Suppressor macrophage treated with lipopolysaccharide for 1 hour (primary cell): ENCODE measurements around the gene PLCH1.

Experiments used
- DNase-seq, 3 donors: peaks; one replicate each; pipeline ENCODE4 v3.0.0-alpha.2; 2020 to 2022

The PLCH1 gene

DNA sequence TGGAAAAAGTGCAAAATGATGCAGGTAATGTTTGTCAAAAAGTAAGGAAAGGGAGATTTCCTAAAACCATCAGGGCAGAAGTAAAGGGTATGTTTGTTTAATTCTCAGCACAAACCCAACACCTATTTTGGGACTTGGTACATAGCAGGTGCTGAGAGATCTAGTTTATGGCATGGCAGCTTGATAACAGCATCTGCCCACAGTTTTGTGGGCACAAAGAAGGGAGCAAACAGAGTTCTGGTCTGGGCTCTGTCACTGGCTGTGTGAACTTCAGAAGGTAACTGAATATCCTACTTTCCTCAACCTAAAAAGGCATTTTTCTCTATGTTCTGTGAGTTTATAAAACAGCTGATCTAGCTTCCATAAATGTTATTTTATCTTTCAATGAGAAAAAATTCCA is 141.6 kb downstream of the PLCH1 start:
- no peak for DNase-seq

DNA sequence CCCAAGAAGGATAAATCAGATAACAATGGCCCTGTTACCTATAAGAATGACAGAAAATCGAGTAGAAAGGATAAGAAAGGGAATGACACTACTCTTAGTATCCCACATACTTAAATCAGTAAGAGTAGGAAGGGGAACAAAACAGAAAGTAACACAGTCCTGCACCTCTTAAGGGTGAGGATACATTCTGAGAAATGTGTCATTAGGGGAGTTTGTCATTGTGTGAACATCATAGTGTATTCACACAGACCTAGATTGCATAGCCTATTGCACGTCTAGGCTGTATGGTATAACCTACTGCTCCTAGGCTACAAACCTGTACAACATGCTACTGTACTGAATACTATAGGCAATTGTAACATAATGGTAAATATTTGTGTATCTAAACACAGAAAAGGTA is 142.6 kb downstream of the PLCH1 start:
- DNase-seq: no peak

DNA sequence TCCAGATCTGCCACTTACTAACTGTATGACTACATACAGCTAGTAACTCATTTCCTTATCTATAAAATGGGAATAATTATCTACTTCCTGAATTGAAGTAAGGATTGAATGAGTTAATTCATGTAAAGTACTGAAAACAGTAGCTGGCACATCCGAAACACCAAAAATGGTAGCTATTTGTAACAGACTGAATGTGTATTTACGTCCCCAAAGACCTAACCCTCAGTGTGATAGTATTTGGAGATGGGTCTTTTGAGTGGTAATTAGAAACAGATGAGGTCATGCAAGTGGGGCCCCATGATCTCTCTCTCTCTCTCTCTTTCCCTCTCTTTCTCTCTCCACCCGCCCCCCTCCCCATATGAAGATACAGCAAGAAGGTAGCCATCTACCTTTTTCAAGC is 146.2 kb downstream of the PLCH1 start:
- no peak for DNase-seq

DNA sequence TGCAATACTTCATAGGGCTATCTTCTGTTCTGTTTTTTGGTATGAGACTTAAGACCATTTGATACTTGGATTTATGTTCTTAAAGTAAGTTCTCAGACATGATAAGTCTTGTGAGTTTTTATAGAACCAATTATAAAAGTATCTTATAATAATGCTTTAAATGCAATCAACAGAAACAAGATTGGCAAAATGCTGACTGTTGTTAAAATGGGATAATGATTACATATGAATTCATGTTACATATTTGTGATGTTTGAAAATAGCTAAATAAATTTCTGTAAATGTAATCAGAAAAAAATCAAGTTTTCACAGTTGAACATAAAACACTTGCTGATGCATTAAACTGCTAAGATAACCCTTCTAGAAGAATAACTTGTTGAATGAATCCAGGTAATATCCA is 148.3 kb downstream of the PLCH1 start:
- no peak for DNase-seq

GRCh38 chr3:155595371-155595770 is 149.5 kb downstream of the PLCH1 start:
- DNase-seq: no peak

- DNase-seq: no peak
Measured at GRCh38 chr3:155594526-155595187, 150.2 kb downstream of the PLCH1 start.

GRCh38 chr3:155587581-155587980 is 157.3 kb downstream of the PLCH1 start:
- no peak for DNase-seq

DNA sequence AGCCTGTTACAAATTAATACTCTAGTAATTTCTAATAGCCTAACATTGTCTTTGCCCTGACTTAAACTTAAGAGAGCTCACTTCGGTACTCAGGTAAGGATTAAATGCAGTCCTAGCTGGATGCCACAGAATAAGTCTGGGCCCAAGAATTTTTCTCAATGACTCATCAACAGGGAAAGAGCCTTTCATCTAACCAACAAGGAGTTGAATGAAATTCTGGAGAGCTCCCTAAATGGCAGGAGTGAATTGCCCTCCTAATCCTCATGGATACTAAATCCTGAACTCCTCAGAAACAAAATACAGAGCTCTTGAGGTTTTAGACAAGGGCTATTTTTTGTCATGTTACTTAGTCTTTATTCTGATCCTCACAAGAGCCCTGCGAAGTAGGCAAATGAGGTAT is 159.5 kb downstream of the PLCH1 start:
- no peak for DNase-seq

- DNase-seq: peak; percentile 65 to 70 (median 70)
Measured at GRCh38 chr3:155581579-155581978, 163.3 kb downstream of the PLCH1 start.

DNA sequence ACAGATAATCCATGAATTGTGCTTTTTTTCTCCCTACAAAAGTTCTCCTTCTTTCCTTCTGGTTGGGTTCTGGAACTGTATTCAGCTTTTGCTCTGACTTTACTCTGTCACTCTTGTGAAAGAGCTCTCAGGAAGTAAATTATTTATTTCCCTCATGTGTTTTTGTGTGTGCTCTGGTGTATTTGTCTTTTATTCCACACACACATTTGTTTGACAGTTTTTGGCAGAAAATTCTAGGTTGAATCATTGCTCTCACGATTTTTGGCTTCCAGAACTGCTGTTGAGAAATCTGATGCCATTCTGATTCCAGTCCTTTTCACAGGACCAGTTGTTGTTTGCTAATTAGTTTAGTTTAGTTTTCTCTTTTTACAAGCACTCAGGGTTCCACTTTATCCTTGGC is 172.8 kb downstream of the PLCH1 start:
- no peak for DNase-seq

- DNase-seq: no peak
Measured at GRCh38 chr3:155568295-155568694, 176.6 kb downstream of the PLCH1 start.

DNA sequence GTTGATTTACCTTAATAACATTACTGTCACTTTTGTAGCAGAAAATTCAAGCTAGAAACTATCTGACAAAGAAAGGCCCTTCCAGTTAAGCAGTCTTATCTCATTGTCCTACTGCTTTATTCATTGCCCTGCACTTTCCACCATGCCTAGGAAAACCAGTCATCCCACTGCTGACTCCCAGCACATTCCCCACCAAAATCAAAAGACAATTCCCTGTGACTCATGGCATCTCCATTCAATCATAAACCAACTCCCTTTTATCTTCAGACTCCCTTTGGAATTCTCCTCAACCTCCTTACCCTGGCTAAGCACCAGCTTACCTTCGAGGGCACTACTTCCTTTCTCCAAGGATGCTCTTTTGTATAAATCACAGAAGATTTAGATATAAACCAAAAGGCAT is 184.3 kb downstream of the PLCH1 start:
- DNase-seq: no peak

DNA sequence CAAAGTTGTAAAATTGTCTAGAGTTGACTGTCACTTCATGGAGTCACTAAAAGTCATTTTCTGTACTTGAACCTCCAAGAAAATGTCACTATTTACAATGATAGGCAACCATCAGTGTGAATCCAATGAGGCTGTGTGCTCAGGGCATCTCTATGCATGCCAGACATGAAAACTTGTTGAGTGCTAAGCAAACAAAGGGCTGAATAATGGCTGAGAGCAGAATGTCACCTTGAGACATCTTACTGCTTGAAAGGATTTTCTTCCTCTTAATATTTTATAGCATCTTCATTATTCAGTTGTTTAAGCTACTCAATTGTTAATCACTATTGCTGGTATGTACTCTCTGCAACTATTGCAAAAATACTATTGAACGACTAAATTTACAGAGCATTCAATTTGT is 184.7 kb downstream of the PLCH1 start:
- no peak for DNase-seq

GRCh38 chr3:155556531-155556930 is 188.3 kb downstream of the PLCH1 start:
- no peak for DNase-seq

DNA sequence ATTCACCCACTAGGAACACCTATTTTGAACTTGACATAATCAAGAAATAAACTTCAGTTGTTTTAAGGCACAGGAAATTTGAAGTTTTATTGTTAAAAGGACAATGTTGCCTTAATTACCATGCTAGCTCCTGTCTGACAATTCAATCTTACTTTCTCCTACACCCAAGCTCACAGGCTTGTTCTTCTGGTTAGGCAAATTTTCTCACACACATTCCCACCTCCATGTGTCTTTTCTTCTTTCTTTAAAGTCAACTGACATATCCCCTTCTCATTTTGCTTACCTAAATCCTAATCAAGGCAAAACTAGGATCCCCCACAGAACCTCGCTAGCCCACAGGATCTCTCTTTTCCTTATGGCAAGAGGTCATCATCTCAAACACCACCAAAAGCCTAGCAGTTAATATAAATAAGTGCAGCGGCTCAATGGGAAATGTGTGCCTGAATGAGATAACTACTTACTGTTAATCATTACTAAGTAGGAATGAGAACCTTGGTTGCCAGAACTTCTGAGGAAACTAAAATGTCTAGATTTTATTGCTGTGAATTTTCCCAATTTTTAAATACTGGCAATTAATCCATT is 189.3 kb downstream of the PLCH1 start:
- DNase-seq: no peak

DNA sequence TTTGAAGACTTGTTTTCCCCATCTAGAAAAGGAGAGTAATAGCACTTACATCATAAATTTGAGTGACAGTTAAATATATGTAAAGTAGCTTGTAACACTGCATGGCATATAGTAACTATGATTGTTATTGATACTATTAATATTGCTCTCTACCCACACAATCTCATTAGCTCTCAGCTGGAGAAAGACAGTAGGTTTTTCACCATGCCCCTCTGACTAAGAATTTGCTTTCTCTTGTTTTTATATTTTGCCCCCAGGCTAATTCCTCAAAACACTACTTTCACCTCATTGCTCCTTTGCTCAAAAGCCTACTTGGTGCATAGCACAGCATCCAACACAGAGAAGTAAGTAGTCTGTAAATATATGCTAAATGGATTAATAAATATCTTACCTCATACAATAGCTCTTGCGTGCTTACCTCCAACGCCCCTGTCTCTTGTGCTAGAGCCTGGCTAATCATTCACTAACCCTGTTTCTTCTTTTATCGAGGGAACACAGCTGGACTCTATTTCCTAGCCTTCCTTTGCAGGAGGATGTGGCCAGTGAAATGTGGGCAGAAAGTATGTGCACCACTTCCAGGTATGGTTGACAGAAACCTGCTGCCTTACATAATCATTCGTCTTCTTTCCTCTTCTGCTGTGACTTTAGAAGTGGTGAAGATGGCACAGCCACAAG is 190.0 kb downstream of the PLCH1 start:
- DNase-seq: no peak

DNA sequence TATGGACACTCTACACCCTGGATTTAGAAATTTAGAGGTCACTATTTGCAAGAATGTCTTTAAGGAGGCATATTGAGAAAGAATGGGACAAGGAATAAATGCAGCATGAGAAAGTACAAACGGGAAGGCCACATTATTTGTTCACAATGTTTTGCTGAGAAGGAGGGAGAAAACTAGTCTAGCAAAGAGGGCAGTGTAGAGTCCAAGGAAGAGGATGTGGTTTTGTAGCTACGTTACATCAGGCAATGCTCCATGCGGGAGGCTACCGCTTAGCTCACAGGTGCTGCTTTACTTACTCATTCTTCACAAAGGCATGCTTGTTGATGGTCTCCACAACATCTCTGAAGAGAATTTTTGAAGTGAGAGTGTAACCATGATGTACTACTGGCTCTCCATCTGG is 191.1 kb downstream of the PLCH1 start:
- no peak for DNase-seq

DNA sequence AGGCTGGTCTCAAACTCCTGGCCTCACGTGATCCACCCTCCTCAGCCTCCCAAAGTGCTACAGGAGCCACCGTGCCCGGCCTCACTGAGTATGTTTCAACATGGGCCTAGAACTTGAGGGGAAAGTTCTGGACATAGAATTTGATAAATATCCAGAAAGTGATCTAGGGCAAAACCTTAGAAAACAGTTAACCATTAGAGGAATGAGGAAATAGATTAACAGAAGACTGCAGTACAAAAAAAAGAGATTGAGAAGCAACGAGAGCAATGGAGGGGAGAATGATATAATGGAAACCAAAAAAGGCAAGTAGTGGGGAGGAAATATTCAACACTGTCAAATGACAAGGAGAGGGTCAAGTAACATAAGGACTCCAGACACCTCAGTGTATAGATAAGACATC is 191.5 kb downstream of the PLCH1 start:
- DNase-seq: no peak

GRCh38 chr3:155550391-155550790 is 194.5 kb downstream of the PLCH1 start:
- DNase-seq: no peak

DNA sequence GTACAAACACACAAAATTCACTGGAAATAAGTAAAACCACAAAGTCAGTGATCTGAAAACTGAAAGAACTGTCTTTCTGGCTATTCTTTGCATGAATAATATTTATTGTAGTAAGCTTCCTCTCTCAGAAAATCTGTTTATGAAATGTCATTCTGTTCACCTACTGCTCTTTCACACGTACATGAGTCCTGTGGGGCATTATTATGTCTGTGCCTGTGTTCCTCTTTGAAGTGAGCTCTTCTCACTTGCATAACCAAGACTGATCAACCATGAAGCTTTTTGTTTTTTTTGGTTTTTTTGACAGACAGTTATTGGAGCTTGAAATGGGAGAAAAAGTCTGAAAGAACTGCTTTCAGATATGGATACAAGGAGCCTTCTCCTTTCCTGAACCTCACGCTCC is 195.8 kb downstream of the PLCH1 start:
- DNase-seq: no peak

- no peak for DNase-seq
Measured at GRCh38 chr3:155548195-155548594, 196.7 kb downstream of the PLCH1 start.

- no peak for DNase-seq
Measured at GRCh38 chr3:155535098-155535497, 209.8 kb downstream of the PLCH1 start.

- no peak for DNase-seq
Measured at GRCh38 chr3:155528579-155528978, 216.3 kb downstream of the PLCH1 start.

GRCh38 chr3:155525324-155525833 is 219.5 kb downstream of the PLCH1 start:
- DNase-seq: no peak
